ENCODE measurements around the gene SEL1L2.

SEL1L2 gene

GRCh38 chr20:13865791-13866351 is 124.5 kb downstream of the SEL1L2 start:
- DNase-seq (ENCODE audit: low spot score) = no peak

GRCh38 chr20:13865156-13865555 is 125.3 kb downstream of the SEL1L2 start:
- DNase-seq (ENCODE audit: low spot score) = no peak

- DNase-seq (ENCODE audit: low spot score) = no peak
Observed at GRCh38 chr20:13863244-13863643, 127.2 kb downstream of the SEL1L2 start.

- DNase-seq (ENCODE audit: low spot score) = no peak
Observed at GRCh38 chr20:13862245-13862644, 128.2 kb downstream of the SEL1L2 start.

GRCh38 chr20:13858871-13859270 is 131.5 kb downstream of the SEL1L2 start:
- DNase-seq (ENCODE audit: low spot score) = no peak

GRCh38 chr20:13858439-13858838 is 132.0 kb downstream of the SEL1L2 start:
- DNase-seq (ENCODE audit: low spot score) = no peak

GRCh38 chr20:13857961-13858360 is 132.5 kb downstream of the SEL1L2 start:
- DNase-seq (ENCODE audit: low spot score) = no peak

- no peak for DNase-seq (ENCODE audit: low spot score)
Observed at GRCh38 chr20:13857304-13857703, 133.1 kb downstream of the SEL1L2 start.

GRCh38 chr20:13856354-13856753 is 134.1 kb downstream of the SEL1L2 start:
- DNase-seq (ENCODE audit: low spot score) = no peak

GRCh38 chr20:13855613-13856012 is 134.8 kb downstream of the SEL1L2 start:
- DNase-seq (ENCODE audit: low spot score) = no peak

GRCh38 chr20:13852306-13852705 is 138.1 kb downstream of the SEL1L2 start:
- DNase-seq (ENCODE audit: low spot score) = no peak

- DNase-seq (ENCODE audit: low spot score) = no peak
Observed at GRCh38 chr20:13851279-13851678, 139.1 kb downstream of the SEL1L2 start.

GRCh38 chr20:13844296-13844695 is 146.1 kb downstream of the SEL1L2 start:
- no peak for DNase-seq (ENCODE audit: low spot score)

GRCh38 chr20:13841206-13841605 is 149.2 kb downstream of the SEL1L2 start:
- no peak for DNase-seq (ENCODE audit: low spot score)

- DNase-seq (ENCODE audit: low spot score) = no peak
Observed at GRCh38 chr20:13840093-13840465, 150.3 kb downstream of the SEL1L2 start.

- peak; percentile 46 for DNase-seq (ENCODE audit: low spot score)
Observed at GRCh38 chr20:13839421-13840092, 150.9 kb downstream of the SEL1L2 start.

GRCh38 chr20:13838664-13839063 is 151.8 kb downstream of the SEL1L2 start:
- no peak for DNase-seq (ENCODE audit: low spot score)

- no peak for DNase-seq (ENCODE audit: low spot score)
Observed at GRCh38 chr20:13831476-13831875, 158.9 kb downstream of the SEL1L2 start.

- no peak for DNase-seq (ENCODE audit: low spot score)
Observed at GRCh38 chr20:13825465-13825864, 164.9 kb downstream of the SEL1L2 start.

GRCh38 chr20:13824459-13824858 is 166.0 kb downstream of the SEL1L2 start:
- DNase-seq (ENCODE audit: low spot score) = no peak

GRCh38 chr20:13822459-13822858 is 168.0 kb downstream of the SEL1L2 start:
- no peak for DNase-seq (ENCODE audit: low spot score)

- DNase-seq (ENCODE audit: low spot score) = no peak
Observed at GRCh38 chr20:13821876-13822275, 168.5 kb downstream of the SEL1L2 start.

- peak; percentile 75 for DNase-seq (ENCODE audit: low spot score)
Observed at GRCh38 chr20:13819885-13820645, 170.3 kb downstream of the SEL1L2 start.
